HepG2 (cell line): ENCODE results near the gene AGXT. TPM values are rescaled to one million over a fixed set of nuclear protein-coding genes. Genes with fewer than 3 reads are reported as not detected.

Source experiments
- AGO1 ChIP-seq: fragments of 200-400 bp; formaldehyde crosslinking; IDR thresholded peaks from 2 replicates; pipeline ENCODE4 v1.6.1; 2017; ENCODE audit warnings: mild to moderate bottlenecking, low read depth, low read length, moderate library complexity; ENCODE audit not compliant: poor library complexity, severe bottlenecking
- ATF7 ChIP-seq, 2 experiments: fragments of 450-650 bp in 1 of 2; sonication (generic) in 1 of 2; formaldehyde crosslinking in 1 of 2; IDR thresholded peaks; 2 replicates each; pipeline versions ENCODE4 v1.4.0 to v1.6.1; 2016 to 2020; ENCODE audit warnings: antibody characterized with exemption in 1 of 2, mild to moderate bottlenecking in 1 of 2, missing genetic modification reagents in 1 of 2
- FOXC1 ChIP-seq: sonication (generic); formaldehyde crosslinking; IDR thresholded peaks from 2 replicates; pipeline ENCODE4 v1.8.0; 2022; ENCODE audit warnings: mild to moderate bottlenecking, missing genetic modification reagents, borderline replicate concordance
- FOXK1 ChIP-seq: sonication (generic); formaldehyde crosslinking; IDR thresholded peaks from 2 replicates; pipeline ENCODE4 v1.4.0; 2020; ENCODE audit warnings: low read depth, missing genetic modification reagents, borderline replicate concordance
- FOXO4 ChIP-seq: sonication (generic); formaldehyde crosslinking; conservative IDR thresholded peaks from 2 replicates; pipeline ENCODE4 v1.8.1; 2023; ENCODE audit warnings: missing genetic modification reagents
- GLI4 ChIP-seq: sonication (generic); formaldehyde crosslinking; IDR thresholded peaks from 2 replicates; pipeline ENCODE4 v1.5.1; 2020; ENCODE audit warnings: missing genetic modification reagents, mild to moderate bottlenecking, moderate library complexity, borderline replicate concordance
- GMEB1 ChIP-seq: sonication (generic); formaldehyde crosslinking; IDR thresholded peaks from 2 replicates; pipeline ENCODE4 v1.5.1; 2020; ENCODE audit warnings: missing genetic modification reagents, mild to moderate bottlenecking, borderline replicate concordance
- MAX ChIP-seq: IDR thresholded peaks from 2 replicates; pipeline ENCODE4 v1.6.1; 2012; ENCODE audit warnings: inconsistent platforms
- MAZ ChIP-seq, 2 experiments: sonication (generic) in 1 of 2; formaldehyde crosslinking in 1 of 2; IDR thresholded peaks; 2 replicates each; pipeline versions ENCODE4 v1.5.0 to v1.6.1; 2012 to 2020; ENCODE audit warnings: low read depth in 2 of 2, mild to moderate bottlenecking in 2 of 2, borderline replicate concordance in 1 of 2, improper control_type of control experiment in 1 of 2, low read length in 1 of 2, missing genetic modification reagents in 1 of 2, moderate library complexity in 1 of 2
- MTERF4 ChIP-seq: sonication (generic); formaldehyde crosslinking; IDR thresholded peaks from 2 replicates; pipeline ENCODE4 v1.8.0; 2023; ENCODE audit warnings: mild to moderate bottlenecking, missing genetic modification reagents
- MYC ChIP-seq: sonication (generic); formaldehyde crosslinking; IDR thresholded peaks from 2 replicates; pipeline ENCODE4 v1.9.0; 2021; ENCODE audit warnings: missing genetic modification reagents, borderline replicate concordance
- PATZ1 ChIP-seq: sonication (generic); formaldehyde crosslinking; IDR thresholded peaks from 2 replicates; pipeline ENCODE4 v1.4.0; 2020; ENCODE audit warnings: missing genetic modification reagents
- SMC3 ChIP-seq: IDR thresholded peaks from 2 replicates; pipeline ENCODE4 v1.6.1; 2011; ENCODE audit warnings: low read length, improper control_type of control experiment
- ZKSCAN1 ChIP-seq: fragments of 150-350 bp; IDR thresholded peaks from 2 replicates; pipeline ENCODE4 v1.6.1; 2014; ENCODE audit warnings: low read length
- ZNF556 ChIP-seq: sonication (generic); formaldehyde crosslinking; IDR thresholded peaks from 2 replicates; pipeline ENCODE4 v1.4.0; 2020; ENCODE audit warnings: mild to moderate bottlenecking, missing genetic modification reagents, borderline replicate concordance
- ZNF770 ChIP-seq: sonication (generic); formaldehyde crosslinking; IDR thresholded peaks from 2 replicates; pipeline ENCODE4 v1.5.0; 2020; ENCODE audit warnings: mild to moderate bottlenecking, missing genetic modification reagents
- ZSCAN20 ChIP-seq: sonication (generic); formaldehyde crosslinking; IDR thresholded peaks from 2 replicates; pipeline ENCODE4 v1.4.0; 2020; ENCODE audit warnings: missing genetic modification reagents, mild to moderate bottlenecking, borderline replicate concordance
- polyA plus RNA-seq, 8 experiments: library from polyadenylated mRNA; depleted of rRNA in 3 of 8; stranded (reverse) in 7 of 8; unstranded in 1 of 8; fragments of >200 nt; fragmentation: Illumina TruSeq in 4 of 8; extraction: Trizol in 4 of 8; gene quantifications; 2 replicates each; pipeline versions ENCODE4 v1.2.1 to v1.2.3, GENCODE V29; 2011 to 2016; ENCODE audit warnings: low read depth in 4 of 8, missing spikeins in 1 of 8, mixed read lengths in 1 of 8; ENCODE audit not compliant: insufficient read depth in 1 of 8
- total RNA-seq, 5 experiments: library from RNA; depleted of rRNA; stranded (reverse); fragments of >200 nt; fragmentation: Illumina TruSeq; extraction: Trizol; gene quantifications; 2 replicates each; pipeline ENCODE4 v1.2.3, GENCODE V29; 2016; ENCODE audit warnings: low read depth in 1 of 5

Gene AGXT
- total and polyA plus RNA-seq, 2 of the 13 experiments (the other 11 are each of a cell fraction or from before 2014, with no cell fraction given) = 41.9 to 96.1 TPM

GRCh38 chr2:240913810-240914644 is 45.4 kb downstream of the AGXT start (continued):
- TF ChIP-seq GMEB1 (CRISPR knock-in tag) = peak; percentile 39; the same call in 1 of the 2 replicates
- peak; percentile 18; the same call in 1 of the 2 replicates for TF ChIP-seq ZKSCAN1
- 0 out of 2 replicates have a peak, but pooled peaks have one; percentile 88 for TF ChIP-seq FOXO4 (CRISPR knock-in tag)
- peak; percentile 35; the same call in 1 of the 2 replicates for TF ChIP-seq SMC3
- TF ChIP-seq GLI4 = 0 out of 2 replicates have a peak, but pooled peaks have one; percentile 37
- 0 out of 2 replicates have a peak, but pooled peaks have one; percentile 44 for TF ChIP-seq FOXK1 (CRISPR knock-in tag)
- TF ChIP-seq MAZ (IDR thresholded peaks at IDR 0.05; ENCODE audit: borderline replicate concordance, low read depth, low read length) = peak; percentile 84
- TF ChIP-seq MAZ (CRISPR knock-in tag; IDR thresholded peaks at IDR 0.05; ENCODE audit: low read depth) = peak; percentile 78; the same call in 1 of the 2 replicates
- no peak; the same call in 1 of the 2 replicates for TF ChIP-seq MTERF4 (CRISPR knock-in tag)
- TF ChIP-seq FOXC1 (CRISPR knock-in tag) = peak; percentile 81; the same call in 1 of the 2 replicates
- peak; percentile 99 for TF ChIP-seq ZNF770
- no peak for TF ChIP-seq ZSCAN20 (CRISPR knock-in tag)
- no peak for TF ChIP-seq MYC (CRISPR knock-in tag)
- peak; percentile 82 for TF ChIP-seq PATZ1 (CRISPR knock-in tag)
- peak; percentile 60; the same call in 1 of the 2 replicates for TF ChIP-seq MAX
- peak; percentile 22 for TF ChIP-seq AGO1
- TF ChIP-seq ATF7 (IDR thresholded peaks at IDR 0.05) = no peak
- peak; percentile 46; the same call in 1 of the 2 replicates for TF ChIP-seq ATF7 (CRISPR knock-in tag; IDR thresholded peaks at IDR 0.05)
- TF ChIP-seq ZNF556 (CRISPR knock-in tag) = 0 out of 2 replicates have a peak, but pooled peaks have one; percentile 7
